Measurements from ENCODE around the gene TLX1. TPM values are rescaled to one million over a fixed set of nuclear protein-coding genes. Genes with fewer than 3 reads are reported as not detected.
A peak's percentile ranks its signal among the peaks of the same experiment; 100 is the strongest.

Gene TLX1
- total RNA-seq, 6 experiments from 2014 or later = not detected

- no peak for DNase-seq
Measured at GRCh38 chr10:101143345-101143630, 12.2 kb downstream of the TLX1 start.

DNA sequence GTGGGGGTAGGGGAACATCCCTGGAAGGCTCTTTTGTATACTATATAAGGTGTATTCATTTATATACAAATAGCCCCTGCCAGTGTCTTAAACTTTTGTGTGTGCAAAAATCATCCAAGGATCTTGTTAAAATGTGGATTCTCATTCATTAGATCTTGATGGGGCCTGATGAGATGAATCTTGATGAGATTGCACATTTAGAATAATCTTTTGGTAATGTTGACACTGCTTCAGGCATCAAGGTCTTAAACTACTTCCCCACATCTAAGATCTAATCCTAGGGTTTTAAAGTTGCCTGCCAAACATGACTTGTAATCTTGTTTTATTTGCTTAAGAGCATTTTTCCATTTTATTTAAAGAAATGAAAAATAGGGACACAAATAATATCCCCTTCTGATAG, 13.0 kb downstream of the TLX1 start:
- DNase-seq = no peak
- H3K36me3 Mint-ChIP-seq (ENCODE audit: low read depth) = no peaks in the 10 kb centered on the region; the same call in 1 of the 2 replicates
- H3K4me3 Mint-ChIP-seq = no peak overlapping the region
- H3K9me3 Mint-ChIP-seq = peaks cover 3% of the 10 kb centered on the region; the same call in 1 of the 2 replicates
- peaks cover 68% of the 10 kb centered on the region for H3K27me3 Mint-ChIP-seq (ENCODE audit: insufficient read depth)
- TF ChIP-seq, protein P1, sequence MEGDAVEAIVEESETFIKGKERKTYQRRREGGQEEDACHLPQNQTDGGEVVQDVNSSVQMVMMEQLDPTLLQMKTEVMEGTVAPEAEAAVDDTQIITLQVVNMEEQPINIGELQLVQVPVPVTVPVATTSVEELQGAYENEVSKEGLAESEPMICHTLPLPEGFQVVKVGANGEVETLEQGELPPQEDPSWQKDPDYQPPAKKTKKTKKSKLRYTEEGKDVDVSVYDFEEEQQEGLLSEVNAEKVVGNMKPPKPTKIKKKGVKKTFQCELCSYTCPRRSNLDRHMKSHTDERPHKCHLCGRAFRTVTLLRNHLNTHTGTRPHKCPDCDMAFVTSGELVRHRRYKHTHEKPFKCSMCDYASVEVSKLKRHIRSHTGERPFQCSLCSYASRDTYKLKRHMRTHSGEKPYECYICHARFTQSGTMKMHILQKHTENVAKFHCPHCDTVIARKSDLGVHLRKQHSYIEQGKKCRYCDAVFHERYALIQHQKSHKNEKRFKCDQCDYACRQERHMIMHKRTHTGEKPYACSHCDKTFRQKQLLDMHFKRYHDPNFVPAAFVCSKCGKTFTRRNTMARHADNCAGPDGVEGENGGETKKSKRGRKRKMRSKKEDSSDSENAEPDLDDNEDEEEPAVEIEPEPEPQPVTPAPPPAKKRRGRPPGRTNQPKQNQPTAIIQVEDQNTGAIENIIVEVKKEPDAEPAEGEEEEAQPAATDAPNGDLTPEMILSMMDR (IDR thresholded peaks at IDR 0.05) = no peak
- H3K27ac Mint-ChIP-seq = no peak overlapping the region
- peaks cover 17% of the 10 kb centered on the region for H3K4me1 Mint-ChIP-seq (ENCODE audit: low read depth)

More at GRCh38 chr10:101143345-101143630, 12.2 kb downstream of the TLX1 start:
- Mint-ChIP-seq H3K27ac (0 out of 2 replicates have a peak overlapping the region, but pooled peaks have one; percentile 9), H3K9me3 (no peaks in the 10 kb centered on the region), H3K4me3 (peak overlapping the region; percentile 52), H3K27me3 (ENCODE audit: insufficient read depth) (peaks cover 69% of the 10 kb centered on the region), H3K36me3 (ENCODE audit: low read depth) (no peaks in the 10 kb centered on the region; the same call in 1 of the 2 replicates), H3K4me1 (ENCODE audit: low read depth) (peaks cover 17% of the 10 kb centered on the region)
- TF ChIP-seq, protein P1 (IDR thresholded peaks at IDR 0.05) = no peak

DNA sequence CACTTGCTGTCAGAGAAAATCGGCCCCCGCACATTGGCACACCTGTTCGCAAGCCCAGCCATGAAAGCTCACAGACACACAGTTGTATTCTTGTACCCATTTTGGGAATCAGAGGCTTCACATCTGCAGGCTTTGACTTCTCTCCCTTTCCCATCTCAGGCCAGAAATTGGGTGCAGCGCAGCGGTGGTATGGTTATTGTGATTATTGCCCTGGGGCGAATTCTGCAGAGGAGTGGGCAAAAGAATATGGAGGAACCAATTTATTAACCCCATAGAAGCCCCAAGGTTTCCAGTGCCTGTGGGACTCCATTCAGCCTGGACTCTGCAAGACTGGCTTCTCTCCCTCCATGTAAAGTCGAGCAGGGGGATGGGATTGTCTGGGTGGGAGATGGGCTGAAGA, 14.0 kb downstream of the TLX1 start:
- Mint-ChIP-seq H3K4me3 (no peak overlapping the region), H3K4me1 (ENCODE audit: low read depth) (peaks cover 17% of the 10 kb centered on the region), H3K9me3 (peaks cover 11% of the 10 kb centered on the region; the same call in 1 of the 2 replicates), H3K27me3 (ENCODE audit: insufficient read depth) (peaks cover 68% of the 10 kb centered on the region), H3K36me3 (ENCODE audit: low read depth) (no peaks in the 10 kb centered on the region; the same call in 1 of the 2 replicates), H3K27ac (no peak overlapping the region)
- DNase-seq = no peak
- TF ChIP-seq, protein P1 (IDR thresholded peaks at IDR 0.05) = no peak

GRCh38 chr10:101145750-101146391, 14.8 kb downstream of the TLX1 start:
- Mint-ChIP-seq H3K27ac (no peak overlapping the region), H3K27me3 (ENCODE audit: insufficient read depth) (peaks cover 66% of the 10 kb centered on the region), H3K9me3 (peaks cover 11% of the 10 kb centered on the region; the same call in 1 of the 2 replicates), H3K4me3 (0 out of 2 replicates have a peak overlapping the region, but pooled peaks have one; percentile 22), H3K36me3 (ENCODE audit: low read depth) (no peaks in the 10 kb centered on the region; the same call in 1 of the 2 replicates), H3K4me1 (ENCODE audit: low read depth) (peaks cover 17% of the 10 kb centered on the region)
- TF ChIP-seq, protein P1 (IDR thresholded peaks at IDR 0.05) = no peak
- no peak for DNase-seq

GRCh38 chr10:101146392-101147251, 15.5 kb downstream of the TLX1 start:
- no peaks in the 10 kb centered on the region; the same call in 1 of the 2 replicates for H3K36me3 Mint-ChIP-seq (ENCODE audit: low read depth)
- TF ChIP-seq, protein P1 (IDR thresholded peaks at IDR 0.05) = no peak

More at GRCh38 chr10:101146392-101147251, 15.5 kb downstream of the TLX1 start:
- no peak overlapping the region for H3K4me3 Mint-ChIP-seq
- peaks cover 70% of the 10 kb centered on the region for H3K27me3 Mint-ChIP-seq (ENCODE audit: insufficient read depth)
- DNase-seq = no peak
- peaks cover 17% of the 10 kb centered on the region for H3K4me1 Mint-ChIP-seq (ENCODE audit: low read depth)
- H3K27ac Mint-ChIP-seq = no peak overlapping the region
- H3K9me3 Mint-ChIP-seq = peaks cover 11% of the 10 kb centered on the region; the same call in 1 of the 2 replicates

Measured in HFFc6 (cell line).